HUDEP-2 (cell line): Measurements from ENCODE around the gene TNRC6B.
"Not testable (repeated sequence)": the region's sequence is repeated elsewhere in the genome, so short reads cannot be mapped to it uniquely, and the experiment has no call there.

Experiments used
- DNase-seq, 76 experiments: peaks; one replicate each; lab custom pipeline; 2025; ENCODE audit not compliant: unreplicated experiment in 76 of 76; lab: John Stamatoyannopoulos, UW

TNRC6B gene

DNA sequence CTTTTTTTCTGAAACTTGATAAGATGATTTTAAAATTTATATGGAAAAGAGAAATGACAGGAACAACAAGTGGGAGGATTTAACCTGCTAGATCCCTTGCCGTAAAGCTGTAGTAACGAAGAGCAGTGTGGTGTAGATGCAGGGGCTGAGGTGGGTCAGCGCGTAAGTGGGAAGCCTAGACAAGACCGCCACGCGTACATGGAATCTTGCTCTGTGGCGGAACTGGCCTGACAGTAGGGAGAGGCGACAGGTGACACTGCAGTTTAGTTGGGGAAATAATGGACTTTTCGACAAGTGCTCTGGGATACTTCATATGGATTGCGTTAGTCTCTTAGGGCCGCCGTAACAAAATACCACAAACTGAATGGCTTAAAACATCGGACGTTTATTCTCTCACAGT lies 28.8 kb downstream of the TNRC6B start:
- no peak for DNase-seq

DNA sequence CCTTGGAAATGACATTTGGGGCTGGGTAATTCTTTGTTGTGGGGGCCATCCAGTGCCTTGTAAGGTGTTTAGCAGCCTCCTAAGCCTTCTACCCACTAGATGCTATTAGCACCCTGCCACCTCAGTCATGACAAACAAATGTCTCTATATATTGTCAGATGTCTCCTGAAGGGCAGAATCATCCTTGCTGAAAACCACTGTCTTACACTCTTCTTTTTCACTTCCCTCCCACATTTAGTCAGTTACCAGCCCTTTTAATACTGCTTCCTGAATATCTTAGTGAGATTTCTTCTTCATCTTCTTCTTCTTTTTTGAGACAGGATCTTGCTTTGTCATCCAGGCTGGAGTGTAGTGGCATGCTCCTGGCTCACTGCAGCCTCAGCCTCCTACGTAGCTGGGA lies 33.1 kb downstream of the TNRC6B start:
- DNase-seq = no peak

DNA sequence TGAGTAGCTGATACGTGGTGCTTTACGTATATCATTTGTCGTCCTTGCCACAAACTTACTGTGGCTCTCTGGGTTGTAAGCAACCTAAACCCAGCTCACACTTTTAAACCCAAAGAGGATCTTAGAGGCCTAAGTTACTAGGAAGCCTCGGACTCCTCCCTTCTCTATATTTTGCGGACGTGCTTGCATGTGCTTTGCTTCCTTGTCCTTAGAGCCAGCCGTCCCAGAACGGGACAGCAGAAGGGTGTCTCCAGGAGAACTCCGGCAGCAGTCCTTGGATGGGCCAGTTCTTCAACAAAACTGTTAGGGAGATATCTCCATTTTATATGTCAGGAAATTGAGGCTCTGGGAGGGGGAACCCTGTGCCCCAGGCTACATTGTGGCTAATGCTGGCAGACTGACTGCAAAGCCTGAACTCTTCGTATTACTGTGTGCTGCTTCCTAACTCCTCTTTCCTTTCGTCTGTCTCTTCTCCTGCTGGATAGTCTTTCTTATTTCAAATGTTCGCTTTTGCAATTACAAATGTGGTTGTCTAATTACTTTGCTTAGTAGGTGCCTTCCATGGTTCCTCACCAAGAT lies 33.8 kb downstream of the TNRC6B start:
- DNase-seq = no peak

DNA sequence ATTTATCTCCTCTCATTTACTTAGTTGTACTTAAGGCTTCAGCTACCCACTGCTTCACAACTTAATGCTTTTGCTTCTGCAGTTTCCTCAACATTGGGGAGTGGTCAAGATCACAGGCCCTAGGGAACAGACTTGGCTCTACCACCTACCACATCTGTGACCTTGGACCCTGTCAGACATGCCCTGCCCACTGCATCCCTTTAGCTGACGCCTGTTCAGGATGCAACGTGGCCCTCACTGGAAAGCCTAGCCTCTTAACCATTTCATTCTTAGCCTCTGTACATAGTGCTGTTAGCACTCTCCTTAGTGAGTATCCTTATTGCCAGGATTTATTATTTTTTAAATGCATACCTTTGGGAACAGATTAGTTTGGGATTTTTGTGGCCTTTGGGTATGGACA lies 34.4 kb downstream of the TNRC6B start:
- no peak for DNase-seq

DNA sequence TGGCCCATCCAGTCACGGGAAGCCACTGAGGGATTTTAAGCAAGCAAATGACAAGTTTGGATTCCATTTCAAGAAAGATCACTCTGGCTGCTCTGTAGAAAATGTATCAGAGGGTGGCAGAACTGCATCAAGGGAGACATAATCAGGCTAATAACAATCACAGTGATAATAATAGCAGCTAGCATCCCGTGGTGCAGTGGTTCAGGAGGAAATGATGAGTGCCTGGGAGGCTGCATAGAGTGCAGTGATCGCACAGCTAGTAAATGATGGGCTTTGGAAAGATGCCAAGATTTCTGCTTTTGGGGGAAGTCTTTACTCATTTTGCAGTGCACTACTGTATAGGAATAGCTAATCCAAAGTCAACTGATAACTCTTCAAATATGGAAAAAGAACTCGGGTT lies 35.8 kb downstream of the TNRC6B start:
- no peak for DNase-seq

GRCh38 chr22:40215266-40215665 lies 37.5 kb downstream of the TNRC6B start:
- DNase-seq = no peak

- no peak for DNase-seq
Observed at GRCh38 chr22:40216041-40216756, 38.5 kb downstream of the TNRC6B start.

- DNase-seq = no peak
Observed at GRCh38 chr22:40218152-40218551, 40.4 kb downstream of the TNRC6B start.

GRCh38 chr22:40218723-40219294 lies 41.1 kb downstream of the TNRC6B start:
- no peak for DNase-seq

- no peak for DNase-seq
Observed at GRCh38 chr22:40220316-40221054, 42.8 kb downstream of the TNRC6B start.

GRCh38 chr22:40221055-40221414 lies 43.3 kb downstream of the TNRC6B start:
- no peak for DNase-seq

GRCh38 chr22:40222979-40223378 lies 45.3 kb downstream of the TNRC6B start:
- DNase-seq = not testable (repeated sequence)

GRCh38 chr22:40224702-40225101 lies 47.0 kb downstream of the TNRC6B start:
- no peak for DNase-seq

DNA sequence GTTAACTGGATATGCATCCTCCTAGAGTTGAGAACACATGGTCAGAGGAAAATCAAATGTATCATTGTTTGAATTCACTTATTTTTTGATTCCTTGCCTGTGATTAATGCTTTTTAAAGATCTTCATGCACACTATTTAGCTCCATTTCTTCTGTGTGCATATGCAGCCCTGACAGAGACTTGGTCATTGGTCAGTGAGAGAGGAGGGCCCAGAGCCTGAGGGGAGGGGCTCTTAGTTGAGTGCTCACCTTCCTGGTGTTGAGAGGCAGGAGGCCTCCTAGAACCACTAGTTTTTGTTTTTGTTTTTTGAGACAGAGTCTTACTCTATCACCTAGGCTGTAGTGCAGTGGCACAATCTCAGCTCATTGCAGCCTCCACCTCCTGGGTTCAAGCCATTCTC lies 48.9 kb downstream of the TNRC6B start:
- DNase-seq = no peak

- DNase-seq = no peak
Observed at GRCh38 chr22:40231618-40232313, 54.0 kb downstream of the TNRC6B start.

DNA sequence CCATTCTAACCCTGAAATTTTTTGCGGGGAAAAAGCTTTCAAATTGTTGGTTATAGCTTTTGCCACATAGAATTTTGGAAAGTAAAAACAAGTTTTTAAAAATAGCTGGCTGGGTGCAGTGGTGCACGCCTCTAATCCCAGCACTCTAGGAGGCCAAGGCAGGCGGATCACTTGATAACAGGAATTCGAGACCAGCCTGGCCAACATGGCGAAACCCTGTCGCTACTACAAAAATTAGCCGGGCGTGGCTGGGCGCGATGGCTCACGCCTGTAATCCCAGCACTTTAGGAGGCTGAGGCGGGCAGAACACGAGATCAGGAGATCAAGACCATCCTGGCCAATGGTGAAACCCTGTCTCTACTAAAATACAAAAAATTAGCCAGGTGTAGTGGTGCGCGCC lies 54.9 kb downstream of the TNRC6B start:
- no peak for DNase-seq

DNA sequence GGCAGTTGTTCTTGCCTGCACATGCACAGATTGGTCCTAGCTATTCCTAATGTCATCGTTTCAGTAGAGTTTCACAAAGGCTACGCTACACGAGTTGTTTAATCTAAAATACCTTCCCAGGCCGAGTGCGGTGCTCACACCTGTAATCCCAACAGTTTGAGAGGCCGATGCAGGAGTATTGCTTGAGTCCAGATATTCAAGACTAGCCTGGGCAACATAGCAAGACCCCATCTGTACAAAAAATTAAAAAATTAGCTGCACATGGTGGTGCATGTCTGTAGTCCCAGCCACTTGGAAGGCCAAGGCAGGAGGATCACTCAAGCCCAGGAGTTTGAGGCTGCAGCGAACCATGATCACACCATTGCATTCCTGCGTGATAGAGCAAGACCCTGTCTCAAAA lies 56.2 kb downstream of the TNRC6B start:
- no peak for DNase-seq

GRCh38 chr22:40234658-40235057 lies 56.9 kb downstream of the TNRC6B start:
- no peak for DNase-seq

DNA sequence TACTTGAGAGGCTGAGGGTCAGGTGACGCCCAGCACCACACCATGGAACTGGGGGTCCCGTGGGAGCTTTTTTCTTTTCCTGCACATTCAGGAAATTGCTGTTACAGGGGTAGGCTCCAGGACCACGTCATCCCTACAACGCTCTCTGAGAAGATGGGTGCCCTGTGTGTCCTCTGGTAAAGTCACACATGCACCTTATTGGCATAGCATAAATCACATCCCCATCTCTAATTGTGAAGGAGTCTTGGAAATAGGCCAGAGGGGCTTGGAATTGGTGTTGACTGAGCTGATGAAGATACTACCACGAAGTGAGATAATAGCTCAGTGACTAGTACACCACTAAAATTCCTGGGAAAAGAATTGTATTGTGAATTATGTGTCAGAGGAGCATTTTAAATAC lies 57.6 kb downstream of the TNRC6B start:
- DNase-seq = no peak

GRCh38 chr22:40236131-40236665 lies 58.5 kb downstream of the TNRC6B start:
- DNase-seq = no peak

DNA sequence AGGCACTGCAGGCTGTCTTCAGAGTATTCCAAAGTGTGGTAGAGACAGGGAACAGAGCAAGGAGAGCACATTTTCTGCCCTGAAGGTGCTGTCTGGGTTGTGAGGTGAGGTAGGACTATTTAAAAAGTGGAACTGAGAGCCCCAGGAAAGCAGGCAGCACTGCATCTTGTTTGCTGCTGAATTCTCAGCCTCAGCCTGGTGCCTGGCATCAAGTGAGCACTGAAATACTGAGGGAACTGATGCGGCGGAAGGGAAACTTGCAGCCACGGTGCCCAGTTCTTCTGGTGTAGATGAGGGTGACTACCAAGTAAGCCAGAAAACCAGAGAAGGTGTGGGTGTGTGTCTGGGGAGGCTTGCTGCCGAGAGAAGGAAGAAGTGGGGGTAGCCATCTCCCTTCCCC lies 59.5 kb downstream of the TNRC6B start:
- DNase-seq = no peak
